GM21515 (cell line): Measurements from ENCODE around the gene RAB10.
A peak's percentile ranks its signal among the peaks of the same experiment; 100 is the strongest.

Source experiments
- ATAC-seq: cut with Tn5 transposase; IDR thresholded peaks from one replicate; pipeline ENCODE4 v1.9.1; 2021; ENCODE audit not compliant: unreplicated experiment

RAB10 gene

GRCh38 chr2:26175466-26176278, 141.8 kb downstream of the RAB10 start:
- no peak for ATAC-seq

GRCh38 chr2:26176279-26176615, 142.4 kb downstream of the RAB10 start:
- no peak for ATAC-seq

GRCh38 chr2:26177122-26177521, 143.2 kb downstream of the RAB10 start:
- ATAC-seq = no peak

- no peak for ATAC-seq
Observed at GRCh38 chr2:26178246-26178645, 144.4 kb downstream of the RAB10 start.

- ATAC-seq = no peak
Observed at GRCh38 chr2:26178746-26179436, 145.0 kb downstream of the RAB10 start.

GRCh38 chr2:26179446-26179913, 145.6 kb downstream of the RAB10 start:
- ATAC-seq = no peak

- ATAC-seq = no peak
Observed at GRCh38 chr2:26182441-26182840, 148.6 kb downstream of the RAB10 start.

GRCh38 chr2:26182887-26183630, 149.2 kb downstream of the RAB10 start:
- no peak for ATAC-seq

GRCh38 chr2:26184121-26184520, 150.2 kb downstream of the RAB10 start:
- ATAC-seq = no peak

GRCh38 chr2:26184555-26185303, 150.8 kb downstream of the RAB10 start:
- peak; percentile 82 for ATAC-seq

GRCh38 chr2:26185304-26185928, 151.5 kb downstream of the RAB10 start:
- no peak for ATAC-seq

- ATAC-seq = no peak
Observed at GRCh38 chr2:26185954-26186770, 152.3 kb downstream of the RAB10 start.
